Colonic mucosa (tissue), 4 donors: Measurements from ENCODE around the gene DEGS1. TPM values are rescaled to one million over a fixed set of nuclear protein-coding genes. Genes with fewer than 3 reads are reported as not detected.

ENCODE experiments used
- DNase-seq: peaks from one replicate; pipeline ENCODE4 v3.0.0-alpha.2; 2020
- H3K27ac ChIP-seq: fragments of 200-600 bp; one replicate; pipeline ENCODE4 v1.8.0; 2021
- H3K27me3 ChIP-seq: fragments of 200-600 bp; one replicate; pipeline ENCODE4 v1.8.0; 2021
- H3K36me3 ChIP-seq: fragments of 200-600 bp; one replicate; pipeline ENCODE4 v1.8.0; 2021
- H3K4me1 ChIP-seq: fragments of 200-600 bp; one replicate; pipeline ENCODE4 v1.8.0; 2021; ENCODE audit warnings: mild to moderate bottlenecking
- H3K4me3 ChIP-seq: fragments of 200-600 bp; one replicate; pipeline ENCODE4 v1.8.0; 2021
- H3K9ac ChIP-seq, 2 donors: one replicate each; pipeline ENCODE4 v1.7.0; 2013; ENCODE audit warnings: control low read depth in 2 of 2, low read depth in 2 of 2, low read length in 2 of 2
- H3K9me3 ChIP-seq: fragments of 200-600 bp; one replicate; pipeline ENCODE4 v1.8.0; 2021
- CTCF ChIP-seq: fragments of 200-600 bp; IDR thresholded peaks from one replicate; pipeline ENCODE4 v1.8.0; 2022; ENCODE audit warnings: antibody characterized with exemption, mild to moderate bottlenecking
- intact Hi-C: fragments of 100-400 bp; cut with DNase I; formaldehyde crosslinking; loops from one replicate; pipeline ENCODE4 v1.14.1; 2022
- total RNA-seq, 2 donors: library from RNA; stranded (reverse); fragmentation: NEBNext Ultra II Directional in 1 of 2; extraction: Animal tissue kit (Norgen Biotek cat#: 25700) in 1 of 2; gene quantifications; one replicate each; pipeline ENCODE4 v1.2.1, GENCODE V29; 2021
- donor health status: healthy.
- donor health status: DM: no; HTN: no; CAD: no.
- donor health status: DM: no; HTN: no; CAD: no.

DEGS1 gene
- total RNA-seq, 2 donors from 2014 or later: 13.3 to 36.8 TPM

GRCh38 chr1:224223819-224224714, 41.0 kb downstream of the DEGS1 start:
- no peak overlapping the region for H3K4me3 ChIP-seq
- DNase-seq: no peak
- TF ChIP-seq CTCF: no peak
- no peak overlapping the region for H3K9ac ChIP-seq
- no peaks in the 10 kb centered on the region for H3K4me1 ChIP-seq
- no peaks in the 10 kb centered on the region for H3K9me3 ChIP-seq
- H3K27ac ChIP-seq: peak overlapping the region; percentile 11
- no peaks in the 10 kb centered on the region for H3K27me3 ChIP-seq
- H3K36me3 ChIP-seq: peaks cover 8% of the 10 kb centered on the region
- intact Hi-C loops: no loop called here

GRCh38 chr1:224226849-224227502, 43.9 kb downstream of the DEGS1 start:
- H3K36me3 ChIP-seq: peaks cover 15% of the 10 kb centered on the region
- no peak for TF ChIP-seq CTCF

GRCh38 chr1:224234017-224234416, 51.0 kb downstream of the DEGS1 start:
- no peak for TF ChIP-seq CTCF
- intact Hi-C loops: no loop called here
- H3K36me3 ChIP-seq: peaks cover 11% of the 10 kb centered on the region

More at GRCh38 chr1:224226849-224227502, 43.9 kb downstream of the DEGS1 start:
- Histone ChIP-seq H3K9me3 (no peaks in the 10 kb centered on the region), H3K27me3 (no peaks in the 10 kb centered on the region), H3K9ac (no peak overlapping the region), H3K4me1 (no peaks in the 10 kb centered on the region), H3K4me3 (no peak overlapping the region), H3K27ac (no peak overlapping the region)
- DNase-seq: no peak
- intact Hi-C loops: no loop called here

GRCh38 chr1:224235813-224236493, 52.9 kb downstream of the DEGS1 start:
- no peak for TF ChIP-seq CTCF
- no peak overlapping the region for H3K9ac ChIP-seq
- intact Hi-C loops: no loop called here
- no peaks in the 10 kb centered on the region for H3K9me3 ChIP-seq
- H3K4me3 ChIP-seq: no peak overlapping the region
- no peaks in the 10 kb centered on the region for H3K27me3 ChIP-seq
- DNase-seq: no peak
- H3K4me1 ChIP-seq: no peaks in the 10 kb centered on the region
- no peak overlapping the region for H3K27ac ChIP-seq
- H3K36me3 ChIP-seq: peaks cover 11% of the 10 kb centered on the region

More at GRCh38 chr1:224234017-224234416, 51.0 kb downstream of the DEGS1 start:
- Histone ChIP-seq H3K4me1 (no peaks in the 10 kb centered on the region), H3K9me3 (no peaks in the 10 kb centered on the region), H3K9ac (no peak overlapping the region), H3K4me3 (no peak overlapping the region), H3K27me3 (no peaks in the 10 kb centered on the region), H3K27ac (no peak overlapping the region)
- no peak for DNase-seq

- no peak overlapping the region for H3K9ac ChIP-seq
- H3K27ac ChIP-seq: no peak overlapping the region
- H3K36me3 ChIP-seq: peaks cover 4% of the 10 kb centered on the region
- DNase-seq: no peak
- TF ChIP-seq CTCF: no peak
- H3K27me3 ChIP-seq: no peaks in the 10 kb centered on the region
- intact Hi-C loops: no loop called here
- H3K4me3 ChIP-seq: no peak overlapping the region
- H3K9me3 ChIP-seq: no peaks in the 10 kb centered on the region
- H3K4me1 ChIP-seq: no peaks in the 10 kb centered on the region
Measured at GRCh38 chr1:224237119-224237881, 54.3 kb downstream of the DEGS1 start.
